Parathyroid adenoma (tissue), 2 donors: ENCODE measurements around the gene STK4.

ENCODE experiments used
- H2AFZ ChIP-seq: fragments of 300-600 bp; sonication (generic); one replicate; pipeline ENCODE4 v1.7.0; 2017; ENCODE audit warnings: antibody characterized with exemption, mild to moderate bottlenecking
- H3K27ac ChIP-seq: fragments of 300-600 bp; sonication (generic); one replicate; pipeline ENCODE4 v1.7.0; 2017
- H3K27me3 ChIP-seq: fragments of 300-600 bp; sonication (generic); one replicate; pipeline ENCODE4 v1.7.0; 2017; ENCODE audit warnings: low read length; ENCODE audit not compliant: control insufficient read depth, insufficient read depth
- H3K36me3 ChIP-seq: fragments of 300-600 bp; sonication (generic); one replicate; pipeline ENCODE4 v1.7.0; 2017; ENCODE audit warnings: low read length; ENCODE audit not compliant: control insufficient read depth, insufficient read depth
- H3K4me1 ChIP-seq: fragments of 300-600 bp; sonication (generic); one replicate; pipeline ENCODE4 v1.7.0; 2017; ENCODE audit warnings: control low read depth
- H3K4me2 ChIP-seq: fragments of 300-600 bp; sonication (generic); one replicate; pipeline ENCODE4 v1.7.0; 2017; ENCODE audit warnings: low read length
- H3K4me3 ChIP-seq: fragments of 300-600 bp; sonication (generic); one replicate; pipeline ENCODE4 v1.7.0; 2017; ENCODE audit warnings: low read depth, low read length
- H3K79me2 ChIP-seq: fragments of 300-600 bp; sonication (generic); one replicate; pipeline ENCODE4 v1.7.0; 2017; ENCODE audit warnings: control low read depth
- H3K9ac ChIP-seq: fragments of 300-600 bp; sonication (generic); one replicate; pipeline ENCODE4 v1.7.0; 2017; ENCODE audit warnings: mild to moderate bottlenecking
- H3K9me3 ChIP-seq: fragments of 300-600 bp; sonication (generic); one replicate; pipeline ENCODE4 v1.7.0; 2017; ENCODE audit warnings: low read length; ENCODE audit not compliant: control insufficient read depth
- TF ChIP-seq, protein P1 (sequence below): fragments of 300-600 bp; sonication (generic); IDR thresholded peaks from one replicate; pipeline ENCODE4 v1.7.0; 2017; ENCODE audit warnings: antibody characterized with exemption, mild to moderate bottlenecking
- donor health status: primary hyperparathyroidism.

The STK4 gene

DNA sequence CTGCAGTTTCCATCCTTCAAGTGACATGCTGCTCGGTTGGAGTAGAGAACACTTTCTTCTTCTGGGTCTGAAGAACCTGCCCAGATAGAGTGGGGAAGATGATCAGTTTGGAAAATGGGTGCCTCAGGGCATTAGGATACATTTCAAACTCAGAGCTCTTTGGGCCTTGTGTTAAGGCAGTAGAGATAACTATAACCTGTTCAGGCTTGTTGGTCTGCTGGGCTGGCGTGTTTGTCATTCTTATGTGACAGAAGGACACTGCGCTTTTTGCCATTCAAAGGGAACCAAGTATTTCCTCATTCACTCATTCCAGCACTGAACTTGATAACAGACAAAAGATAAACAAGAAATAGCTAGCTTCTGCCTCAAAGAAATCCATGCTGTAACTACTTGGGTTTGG is 9.9 kb upstream of the STK4 start:
- no peak overlapping the region for H3K4me3 ChIP-seq
- no peak overlapping the region for H3K9ac ChIP-seq
- H3K9me3 ChIP-seq = no peaks in the 10 kb centered on the region
- no peak overlapping the region for H3K4me2 ChIP-seq
- H3K27ac ChIP-seq = no peak overlapping the region
- H3K4me1 ChIP-seq = peaks cover 8% of the 10 kb centered on the region
- no peaks in the 10 kb centered on the region for H3K36me3 ChIP-seq
- H3K27me3 ChIP-seq = no peaks in the 10 kb centered on the region
- TF ChIP-seq, protein P1, sequence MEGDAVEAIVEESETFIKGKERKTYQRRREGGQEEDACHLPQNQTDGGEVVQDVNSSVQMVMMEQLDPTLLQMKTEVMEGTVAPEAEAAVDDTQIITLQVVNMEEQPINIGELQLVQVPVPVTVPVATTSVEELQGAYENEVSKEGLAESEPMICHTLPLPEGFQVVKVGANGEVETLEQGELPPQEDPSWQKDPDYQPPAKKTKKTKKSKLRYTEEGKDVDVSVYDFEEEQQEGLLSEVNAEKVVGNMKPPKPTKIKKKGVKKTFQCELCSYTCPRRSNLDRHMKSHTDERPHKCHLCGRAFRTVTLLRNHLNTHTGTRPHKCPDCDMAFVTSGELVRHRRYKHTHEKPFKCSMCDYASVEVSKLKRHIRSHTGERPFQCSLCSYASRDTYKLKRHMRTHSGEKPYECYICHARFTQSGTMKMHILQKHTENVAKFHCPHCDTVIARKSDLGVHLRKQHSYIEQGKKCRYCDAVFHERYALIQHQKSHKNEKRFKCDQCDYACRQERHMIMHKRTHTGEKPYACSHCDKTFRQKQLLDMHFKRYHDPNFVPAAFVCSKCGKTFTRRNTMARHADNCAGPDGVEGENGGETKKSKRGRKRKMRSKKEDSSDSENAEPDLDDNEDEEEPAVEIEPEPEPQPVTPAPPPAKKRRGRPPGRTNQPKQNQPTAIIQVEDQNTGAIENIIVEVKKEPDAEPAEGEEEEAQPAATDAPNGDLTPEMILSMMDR = no peak
- H3K79me2 ChIP-seq = no peaks in the 10 kb centered on the region
- H2AFZ ChIP-seq = no peak overlapping the region

DNA sequence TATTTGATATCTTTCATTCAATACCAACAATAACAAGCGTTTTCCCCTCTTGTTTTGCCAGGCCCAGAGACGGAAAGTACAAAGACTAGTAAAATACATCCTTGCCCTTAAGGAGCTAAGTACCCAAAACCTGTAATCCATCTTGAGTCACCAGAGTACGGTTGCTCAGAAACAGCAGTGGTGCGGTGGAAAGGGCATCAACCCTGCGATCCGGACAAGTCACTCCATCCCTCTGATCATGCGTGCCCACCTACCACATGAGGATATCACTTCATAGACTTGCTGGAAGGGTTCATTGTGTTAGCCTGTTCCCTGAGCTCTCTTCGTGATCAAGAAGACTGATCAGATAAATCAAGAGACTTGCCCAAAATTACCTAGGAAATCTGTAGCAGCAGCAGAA is 8.0 kb upstream of the STK4 start:
- H3K27me3 ChIP-seq = no peaks in the 10 kb centered on the region
- peaks cover 8% of the 10 kb centered on the region for H3K4me1 ChIP-seq
- no peaks in the 10 kb centered on the region for H3K79me2 ChIP-seq
- no peaks in the 10 kb centered on the region for H3K36me3 ChIP-seq
- H3K4me2 ChIP-seq = no peak overlapping the region
- no peak overlapping the region for H2AFZ ChIP-seq
- no peak overlapping the region for H3K27ac ChIP-seq
- H3K9me3 ChIP-seq = no peaks in the 10 kb centered on the region
- no peak overlapping the region for H3K9ac ChIP-seq
- TF ChIP-seq, protein P1 = no peak
- no peak overlapping the region for H3K4me3 ChIP-seq

DNA sequence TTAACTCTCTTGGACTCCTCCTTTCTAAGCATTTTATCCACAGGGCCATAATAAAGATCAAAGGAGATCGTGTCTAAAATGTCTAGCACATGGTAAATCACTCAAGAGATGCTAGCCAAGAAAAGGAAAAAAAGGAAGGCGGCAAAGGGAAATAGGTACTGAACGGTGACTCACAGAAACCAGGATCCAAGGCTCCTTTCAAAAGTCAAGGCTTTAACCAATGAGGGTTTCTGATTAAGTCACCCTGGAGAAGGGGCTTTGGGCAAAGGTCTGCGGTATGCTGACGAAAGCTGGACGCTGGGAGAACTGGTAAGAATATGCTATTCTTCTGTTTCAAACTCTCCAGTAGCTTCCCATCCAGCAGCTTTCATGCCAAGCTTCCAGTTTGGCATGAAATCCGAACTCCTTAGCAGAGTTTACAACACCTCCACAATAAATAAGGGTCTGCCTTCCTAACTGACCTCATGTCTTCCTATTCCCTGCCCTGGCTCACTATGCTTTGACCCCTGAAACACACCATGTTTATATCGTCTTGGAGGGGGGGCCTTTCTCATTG is 7.2 kb upstream of the STK4 start:
- H3K4me3 ChIP-seq = peak overlapping the region; percentile 69
- H3K27me3 ChIP-seq = no peaks in the 10 kb centered on the region
- TF ChIP-seq, protein P1 = no peak
- H3K79me2 ChIP-seq = no peaks in the 10 kb centered on the region
- H3K9ac ChIP-seq = no peak overlapping the region
- peaks cover 8% of the 10 kb centered on the region for H3K4me1 ChIP-seq
- H3K27ac ChIP-seq = peak overlapping the region; percentile 30
- no peaks in the 10 kb centered on the region for H3K9me3 ChIP-seq
- H3K36me3 ChIP-seq = no peaks in the 10 kb centered on the region
- H2AFZ ChIP-seq = peak overlapping the region; percentile 84
- H3K4me2 ChIP-seq = peak overlapping the region; percentile 88

DNA sequence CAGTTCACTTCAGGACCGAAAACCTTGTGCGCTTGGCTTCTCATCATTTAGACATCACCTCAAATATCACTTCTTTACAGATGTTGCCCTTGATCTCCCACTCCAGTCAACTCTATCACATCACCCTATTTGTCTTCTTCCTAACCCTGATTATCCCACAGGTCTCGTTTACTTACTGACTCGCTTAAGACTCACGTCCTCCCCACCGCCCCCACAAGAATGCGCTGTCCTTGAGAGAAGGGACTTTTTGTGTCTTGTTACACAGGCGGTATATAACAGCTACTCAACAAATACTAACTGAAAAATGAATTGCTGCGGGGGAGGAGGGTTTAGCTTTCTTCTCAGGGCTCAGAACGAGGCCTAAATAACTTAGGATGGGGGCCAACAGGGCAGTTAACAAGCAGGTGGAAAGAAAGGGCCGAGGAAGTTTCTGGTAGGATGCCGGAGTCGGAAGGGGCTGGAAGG is 6.6 kb upstream of the STK4 start:
- peaks cover 8% of the 10 kb centered on the region for H3K4me1 ChIP-seq
- H3K27me3 ChIP-seq = no peaks in the 10 kb centered on the region
- H3K79me2 ChIP-seq = no peaks in the 10 kb centered on the region
- no peaks in the 10 kb centered on the region for H3K9me3 ChIP-seq
- peak overlapping the region; percentile 30 for H3K27ac ChIP-seq
- peak overlapping the region; percentile 69 for H3K4me3 ChIP-seq
- no peak overlapping the region for H3K9ac ChIP-seq
- no peaks in the 10 kb centered on the region for H3K36me3 ChIP-seq
- H3K4me2 ChIP-seq = peak overlapping the region; percentile 88
- TF ChIP-seq, protein P1 = no peak
- peak overlapping the region; percentile 84 for H2AFZ ChIP-seq
